ENCODE data around the gene C1QTNF8. TPM values are rescaled to one million over a fixed set of nuclear protein-coding genes. Genes with fewer than 3 reads are reported as not detected.

C1QTNF8 gene
- total RNA-seq, 1 experiment from 2014 or later = not detected

- H3K27me3 ChIP-seq (ENCODE audit: low read length) = no peaks in the 10 kb centered on the region; the same call in 1 of the 2 replicates
- no peaks in the 10 kb centered on the region for H3K4me1 ChIP-seq (ENCODE audit: insufficient read depth, low read length)
- no peak for DNase-seq
- H3K9me2 ChIP-seq (replicated peaks; ENCODE audit: low read length) = no peaks in the 10 kb centered on the region
- H2AFZ ChIP-seq (ENCODE audit: low read length) = no peak overlapping the region
- no peak overlapping the region for H3K9ac ChIP-seq (ENCODE audit: low read length)
- no peak overlapping the region for H3K27ac ChIP-seq (ENCODE audit: low read length)
- POLR2A ChIA-PET (ENCODE audit: unreplicated experiment) = no interaction called here
- ATAC-seq = no peak
- no peaks in the 10 kb centered on the region for H3F3A ChIP-seq (ENCODE audit: low read length, unreplicated experiment)
- H3K4me2 ChIP-seq (ENCODE audit: low read length) = no peak overlapping the region
- no peaks in the 10 kb centered on the region for H3K9me3 ChIP-seq (ENCODE audit: low read length)
- intact Hi-C loops (cut with micrococcal nuclease) = no loop called here
- H4K20me1 ChIP-seq (ENCODE audit: low read length) = no peaks in the 10 kb centered on the region
- CTCF ChIA-PET = no interaction called here
- no peak overlapping the region for H3K4me3 ChIP-seq (ENCODE audit: low read length)
- no peak for TF ChIP-seq EZH2phosphoT487 (IDR thresholded peaks at IDR 0.05; ENCODE audit: borderline replicate concordance, low read length)
- TF ChIP-seq EZH2 (IDR thresholded peaks at IDR 0.05; ENCODE audit: low read length, unreplicated experiment) = no peak
- TF ChIP-seq CTCF (conservative IDR thresholded peaks at IDR 0.05; ENCODE audit: low read depth, low read length) = no peak
- no peaks in the 10 kb centered on the region for H3K79me2 ChIP-seq (ENCODE audit: low read length)
- no TSS peak for BruUV-seq (replicated peaks)
- H3K36me3 ChIP-seq (ENCODE audit: low read depth, low read length) = no peaks in the 10 kb centered on the region
Measured at GRCh38 chr16:1070864-1071408, 25.1 kb downstream of the C1QTNF8 start.

GRCh38 chr16:1070084-1070863 lies 25.8 kb downstream of the C1QTNF8 start:
- Histone ChIP-seq H3K36me3 (ENCODE audit: low read depth, low read length) (no peaks in the 10 kb centered on the region), H3K4me1 (ENCODE audit: insufficient read depth, low read length) (no peaks in the 10 kb centered on the region), H3K9me2 (replicated peaks; ENCODE audit: low read length) (no peaks in the 10 kb centered on the region), H3F3A (ENCODE audit: low read length, unreplicated experiment) (no peaks in the 10 kb centered on the region), H3K27me3 (ENCODE audit: low read length) (no peaks in the 10 kb centered on the region; the same call in 1 of the 2 replicates), H3K9me3 (ENCODE audit: low read length) (no peaks in the 10 kb centered on the region), H4K20me1 (ENCODE audit: low read length) (no peaks in the 10 kb centered on the region), H3K4me3 (ENCODE audit: low read length) (no peak overlapping the region), H3K27ac (ENCODE audit: low read length) (no peak overlapping the region), H3K79me2 (ENCODE audit: low read length) (no peaks in the 10 kb centered on the region), H3K4me2 (ENCODE audit: low read length) (no peak overlapping the region), H2AFZ (ENCODE audit: low read length) (no peak overlapping the region), H3K9ac (ENCODE audit: low read length) (no peak overlapping the region)
- POLR2A ChIA-PET (ENCODE audit: unreplicated experiment) = no interaction called here
- TF ChIP-seq EZH2 (IDR thresholded peaks at IDR 0.05; ENCODE audit: low read length, unreplicated experiment) (no peak), CTCF (conservative IDR thresholded peaks at IDR 0.05; ENCODE audit: low read depth, low read length) (no peak), EZH2phosphoT487 (IDR thresholded peaks at IDR 0.05; ENCODE audit: borderline replicate concordance, low read length) (no peak)
- intact Hi-C loops (cut with micrococcal nuclease) = no loop called here
- ATAC-seq = no peak
- no peak for DNase-seq
- CTCF ChIA-PET = no interaction called here
- BruUV-seq (replicated peaks) = no TSS peak

GRCh38 chr16:1069154-1069553 lies 26.9 kb downstream of the C1QTNF8 start:
- ATAC-seq (peak; percentile 11), DNase-seq (no peak)
- H3F3A ChIP-seq (ENCODE audit: low read length, unreplicated experiment) = no peaks in the 10 kb centered on the region

More at GRCh38 chr16:1069154-1069553, 26.9 kb downstream of the C1QTNF8 start:
- BruUV-seq (replicated peaks) = no TSS peak
- Histone ChIP-seq H3K27ac (ENCODE audit: low read length) (no peak overlapping the region), H3K27me3 (ENCODE audit: low read length) (no peaks in the 10 kb centered on the region; the same call in 1 of the 2 replicates), H3K4me2 (ENCODE audit: low read length) (no peak overlapping the region), H3K36me3 (ENCODE audit: low read depth, low read length) (no peaks in the 10 kb centered on the region), H2AFZ (ENCODE audit: low read length) (no peak overlapping the region), H3K9me3 (ENCODE audit: low read length) (no peaks in the 10 kb centered on the region), H3K4me3 (ENCODE audit: low read length) (no peak overlapping the region), H4K20me1 (ENCODE audit: low read length) (no peaks in the 10 kb centered on the region), H3K79me2 (ENCODE audit: low read length) (no peaks in the 10 kb centered on the region), H3K9me2 (replicated peaks; ENCODE audit: low read length) (no peaks in the 10 kb centered on the region), H3K9ac (ENCODE audit: low read length) (no peak overlapping the region), H3K4me1 (ENCODE audit: insufficient read depth, low read length) (no peaks in the 10 kb centered on the region)
- ChIA-PET POLR2A (ENCODE audit: unreplicated experiment) (no interaction called here), CTCF (no interaction called here)
- intact Hi-C loops (cut with micrococcal nuclease) = no loop called here
- TF ChIP-seq EZH2 (IDR thresholded peaks at IDR 0.05; ENCODE audit: low read length, unreplicated experiment) (no peak), CTCF (conservative IDR thresholded peaks at IDR 0.05; ENCODE audit: low read depth, low read length) (no peak), EZH2phosphoT487 (IDR thresholded peaks at IDR 0.05; ENCODE audit: borderline replicate concordance, low read length) (no peak)
